Right lobe of liver (tissue), 6 donors: Measurements from ENCODE around the gene PDPK1. TPM values are rescaled to one million over a fixed set of nuclear protein-coding genes. Genes with fewer than 3 reads are reported as not detected.

Experiments
- ATAC-seq, 4 donors: fragments of 200-7000 bp; cut with Tn5 transposase; one replicate each; pipeline ENCODE4 v1.9.1; 2020; ENCODE audit warnings: mild to moderate bottlenecking in 4 of 4, moderate library complexity in 4 of 4
- DNase-seq, 3 donors: peaks; one replicate each; pipeline ENCODE4 v3.0.0-alpha.2; 2020
- H3K27ac ChIP-seq, 3 donors: fragments of 200-600 bp; one replicate each; pipeline ENCODE4 v1.8.0; 2022
- H3K27me3 ChIP-seq, 2 donors: fragments of 200-600 bp; one replicate each; pipeline ENCODE4 v1.8.0; 2022
- H3K36me3 ChIP-seq, 4 donors: fragments of 200-600 bp; sonication (generic) in 1 of 4; one replicate each; pipeline versions ENCODE4 v1.5.1 to v1.8.0; 2017 to 2022; ENCODE audit warnings: control low read depth in 1 of 4
- H3K4me1 ChIP-seq, 4 donors: fragments of 200-600 bp; sonication (generic) in 1 of 4; one replicate each; pipeline versions ENCODE4 v1.5.1 to v1.8.0; 2017 to 2022; ENCODE audit warnings: control low read depth in 1 of 4
- H3K4me3 ChIP-seq, 3 donors: fragments of 200-600 bp; one replicate each; pipeline ENCODE4 v1.8.0; 2022
- H3K9me3 ChIP-seq, 4 donors: fragments of 200-600 bp; sonication (generic) in 1 of 4; one replicate each; pipeline versions ENCODE4 v1.5.1 to v1.8.0; 2017 to 2022; ENCODE audit warnings: control low read depth in 1 of 4
- POLR2A ChIP-seq: fragments of 450-650 bp; IDR thresholded peaks from one replicate; pipeline ENCODE4 v1.6.1; 2017; ENCODE audit warnings: antibody characterized with exemption, mild to moderate bottlenecking
- WGBS: methylation state at CpG from one replicate; pipeline ENCODE4 v1.1.6; 2018; ENCODE audit warnings: low coverage, low lambda C conversion rate; ENCODE audit not compliant: insufficient coverage; ENCODE audit errors: missing lambda C conversion rate; 5-methylcytosine and 5-hydroxymethylcytosine counted together
- intact Hi-C, 2 donors: fragments of 100-400 bp; cut with DNase I; formaldehyde crosslinking; loops; one replicate each; pipeline versions ENCODE4 v1.11.2 to v1.14.1; 2022
- total RNA-seq, 6 experiments: library from RNA; depleted of rRNA in 2 of 6; stranded (reverse); fragments of >200 nt in 2 of 6; fragmentation: NEBNext Ultra II Directional in 3 of 6; extraction: Animal tissue kit (Norgen Biotek cat#: 25700) in 3 of 6; gene quantifications; one replicate each; pipeline versions ENCODE4 v1.1.0 to v1.2.4, GENCODE V29; 2016 to 2023
- TF ChIP-seq, protein P1 (sequence below), 4 donors: fragments of 200-600 bp in 3 of 4; fragments of 450-650 bp in 1 of 4; IDR thresholded peaks; one replicate each; pipeline versions ENCODE4 v1.5.1 to v1.8.0; 2016 to 2022; ENCODE audit warnings: antibody characterized with exemption in 4 of 4, mild to moderate bottlenecking in 2 of 4
- donor health status: DM: no; HTN: yes; CAD: no.
- donor health status: DM: no; HTN: no; CAD: no.
- donor health status: DM: no; HTN: no; CAD: no.
- donor health status: DM: no; HTN: yes; CAD: no.
- donor health status: DM: no; HTN: yes; CAD: no.

The PDPK1 gene
- total RNA-seq, 6 experiments from 2014 or later: 20.7 to 28.3 (median 24.5) TPM

DNA sequence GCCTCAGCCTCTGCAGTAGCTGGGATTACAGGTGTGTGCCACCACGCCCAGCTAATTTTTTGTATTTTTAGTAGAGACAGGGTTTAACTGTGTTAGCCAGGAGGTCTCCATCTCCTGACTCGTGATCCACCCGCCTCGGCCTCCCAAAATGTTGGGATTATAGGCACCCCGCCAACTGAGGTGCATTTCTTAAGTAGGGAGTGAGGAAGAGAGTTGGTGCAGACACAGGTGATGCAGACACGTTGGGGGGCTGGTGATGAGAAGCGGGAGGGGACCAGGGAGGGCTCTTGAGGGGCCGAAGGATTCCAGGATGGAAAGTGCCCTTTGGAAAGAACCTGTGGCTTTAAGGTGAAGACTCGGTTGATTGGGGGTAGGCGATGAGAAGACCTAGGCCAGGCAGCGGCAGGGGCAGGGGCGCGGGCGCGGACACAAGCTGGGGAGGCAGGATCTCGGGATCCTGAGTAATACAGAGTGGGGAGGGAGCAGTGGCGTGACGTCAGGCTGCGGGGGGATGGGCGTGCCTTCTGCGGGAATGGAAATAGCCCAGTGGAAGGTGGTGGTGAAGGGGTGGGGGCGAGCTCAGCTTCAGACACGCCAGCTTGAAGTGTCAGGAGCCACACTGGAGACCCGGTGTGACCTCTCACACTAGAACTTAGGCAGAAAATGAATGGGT, 26.6 kb upstream of the PDPK1 start:
- Histone ChIP-seq H3K27me3 (no peaks in the 10 kb centered on the region), H3K27ac (no peak overlapping the region), H3K4me3 (no peak overlapping the region), H3K4me1 (peaks cover 0 to 15% (median 7%) of the 10 kb centered on the region in 4 donors), H3K36me3 (no peaks in the 10 kb centered on the region), H3K9me3 (no peaks in the 10 kb centered on the region)
- ATAC-seq: no peak
- TF ChIP-seq, protein P1, sequence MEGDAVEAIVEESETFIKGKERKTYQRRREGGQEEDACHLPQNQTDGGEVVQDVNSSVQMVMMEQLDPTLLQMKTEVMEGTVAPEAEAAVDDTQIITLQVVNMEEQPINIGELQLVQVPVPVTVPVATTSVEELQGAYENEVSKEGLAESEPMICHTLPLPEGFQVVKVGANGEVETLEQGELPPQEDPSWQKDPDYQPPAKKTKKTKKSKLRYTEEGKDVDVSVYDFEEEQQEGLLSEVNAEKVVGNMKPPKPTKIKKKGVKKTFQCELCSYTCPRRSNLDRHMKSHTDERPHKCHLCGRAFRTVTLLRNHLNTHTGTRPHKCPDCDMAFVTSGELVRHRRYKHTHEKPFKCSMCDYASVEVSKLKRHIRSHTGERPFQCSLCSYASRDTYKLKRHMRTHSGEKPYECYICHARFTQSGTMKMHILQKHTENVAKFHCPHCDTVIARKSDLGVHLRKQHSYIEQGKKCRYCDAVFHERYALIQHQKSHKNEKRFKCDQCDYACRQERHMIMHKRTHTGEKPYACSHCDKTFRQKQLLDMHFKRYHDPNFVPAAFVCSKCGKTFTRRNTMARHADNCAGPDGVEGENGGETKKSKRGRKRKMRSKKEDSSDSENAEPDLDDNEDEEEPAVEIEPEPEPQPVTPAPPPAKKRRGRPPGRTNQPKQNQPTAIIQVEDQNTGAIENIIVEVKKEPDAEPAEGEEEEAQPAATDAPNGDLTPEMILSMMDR (IDR thresholded peaks at IDR 0.05): no peak
- no peak for TF ChIP-seq POLR2A
- peak in 2 of 3 donors; percentile 54 to 60 for DNase-seq
- intact Hi-C loops: no loop called here
- WGBS: 60% methylated on average over 20 of the region's 24 CpGs

DNA sequence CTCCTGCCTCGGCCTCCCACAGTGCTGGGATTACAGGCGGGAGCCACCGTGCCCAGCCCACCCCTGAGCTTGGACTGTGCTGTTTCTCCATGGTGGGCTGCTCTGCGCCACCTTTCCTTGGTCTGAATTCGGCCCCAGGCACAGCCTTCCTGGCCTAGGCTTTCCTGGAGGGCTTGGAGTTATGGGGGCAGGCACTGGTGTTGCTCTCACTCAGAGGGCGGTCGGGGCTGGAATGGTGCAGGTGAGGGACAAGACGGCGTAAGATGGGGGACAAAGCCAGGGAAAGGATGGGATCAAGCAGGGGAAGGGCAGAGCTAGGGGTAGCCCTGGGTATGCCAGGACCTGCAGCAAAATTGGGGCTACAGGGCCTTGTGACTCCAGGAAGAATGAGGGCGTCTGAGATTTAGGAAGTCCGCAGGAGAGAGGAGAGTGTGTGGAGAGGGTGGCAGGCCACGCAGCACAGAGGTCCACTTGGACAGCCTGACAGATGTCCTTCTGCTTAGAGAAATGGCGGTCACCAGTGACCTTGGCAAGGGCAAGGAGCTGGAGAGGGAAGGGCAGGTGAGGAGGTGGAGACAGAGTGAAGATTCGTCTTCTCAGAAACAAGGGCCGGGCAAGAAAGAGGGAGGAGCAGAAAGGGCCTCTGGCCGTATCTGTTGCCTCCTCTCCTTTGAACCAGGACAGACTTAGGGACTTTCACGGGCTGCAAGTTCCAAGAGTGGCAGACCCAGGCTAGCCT, 25.7 kb upstream of the PDPK1 start:
- no peaks in the 10 kb centered on the region for H3K36me3 ChIP-seq
- intact Hi-C loops: no loop called here
- no peak for ATAC-seq
- H3K4me1 ChIP-seq: peaks cover 0 to 24% (median 14%) of the 10 kb centered on the region in 4 donors
- H3K27me3 ChIP-seq: no peaks in the 10 kb centered on the region
- no peak overlapping the region for H3K27ac ChIP-seq
- TF ChIP-seq POLR2A: no peak
- TF ChIP-seq, protein P1 (IDR thresholded peaks at IDR 0.05): no peak
- 92% methylated on average over 7 of the region's 17 CpGs for WGBS
- no peaks in the 10 kb centered on the region for H3K9me3 ChIP-seq
- no peak overlapping the region for H3K4me3 ChIP-seq
- no peak for DNase-seq

DNA sequence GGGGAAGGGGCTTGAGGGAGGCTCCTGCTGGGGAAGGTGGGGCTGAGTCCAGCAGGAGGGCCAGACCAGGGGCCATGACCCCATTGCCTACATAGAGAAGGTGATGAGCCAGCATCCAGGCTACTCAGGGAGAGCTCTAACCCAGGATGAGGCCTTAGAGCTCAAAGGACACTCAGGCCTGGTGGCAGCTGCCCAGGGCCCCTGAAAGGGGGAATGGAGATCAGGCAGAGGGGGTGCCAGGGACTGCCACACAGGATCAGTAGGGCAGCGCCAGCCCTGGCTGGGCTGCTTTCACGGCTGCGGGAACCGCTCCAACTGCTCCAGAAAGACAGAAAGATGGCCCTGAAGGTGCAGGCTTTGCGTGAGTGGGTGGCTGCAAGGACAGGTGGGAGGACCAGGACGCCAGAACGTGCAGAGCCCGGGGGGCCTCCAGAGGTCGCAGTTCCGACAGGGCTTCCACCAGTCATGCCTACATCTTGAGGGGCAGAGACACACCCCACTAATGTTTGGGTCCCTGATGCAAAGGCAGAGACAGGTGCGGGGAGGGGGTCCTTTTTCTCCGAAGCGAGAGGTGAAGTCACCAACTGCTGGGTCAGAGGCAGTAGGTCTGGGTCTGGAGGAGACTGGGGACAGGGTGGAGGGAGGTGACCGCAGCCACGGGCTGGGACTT, 25.0 kb upstream of the PDPK1 start:
- H3K4me3 ChIP-seq: peak overlapping the region; percentile 78 to 82 (median 81)
- peak overlapping the region; percentile 92 to 94 (median 93) for H3K27ac ChIP-seq
- intact Hi-C loops: no loop called here
- no peaks in the 10 kb centered on the region for H3K9me3 ChIP-seq
- H3K27me3 ChIP-seq: no peaks in the 10 kb centered on the region
- ATAC-seq: no peak
- TF ChIP-seq, protein P1 (IDR thresholded peaks at IDR 0.05): no peak
- no peak for TF ChIP-seq POLR2A
- no peaks in the 10 kb centered on the region for H3K36me3 ChIP-seq
- WGBS: 53% methylated on average over 7 of the region's 15 CpGs
- peak; percentile 26 to 59 (median 57) for DNase-seq
- peaks cover 0 to 30% (median 16%) of the 10 kb centered on the region in 4 donors for H3K4me1 ChIP-seq

DNA sequence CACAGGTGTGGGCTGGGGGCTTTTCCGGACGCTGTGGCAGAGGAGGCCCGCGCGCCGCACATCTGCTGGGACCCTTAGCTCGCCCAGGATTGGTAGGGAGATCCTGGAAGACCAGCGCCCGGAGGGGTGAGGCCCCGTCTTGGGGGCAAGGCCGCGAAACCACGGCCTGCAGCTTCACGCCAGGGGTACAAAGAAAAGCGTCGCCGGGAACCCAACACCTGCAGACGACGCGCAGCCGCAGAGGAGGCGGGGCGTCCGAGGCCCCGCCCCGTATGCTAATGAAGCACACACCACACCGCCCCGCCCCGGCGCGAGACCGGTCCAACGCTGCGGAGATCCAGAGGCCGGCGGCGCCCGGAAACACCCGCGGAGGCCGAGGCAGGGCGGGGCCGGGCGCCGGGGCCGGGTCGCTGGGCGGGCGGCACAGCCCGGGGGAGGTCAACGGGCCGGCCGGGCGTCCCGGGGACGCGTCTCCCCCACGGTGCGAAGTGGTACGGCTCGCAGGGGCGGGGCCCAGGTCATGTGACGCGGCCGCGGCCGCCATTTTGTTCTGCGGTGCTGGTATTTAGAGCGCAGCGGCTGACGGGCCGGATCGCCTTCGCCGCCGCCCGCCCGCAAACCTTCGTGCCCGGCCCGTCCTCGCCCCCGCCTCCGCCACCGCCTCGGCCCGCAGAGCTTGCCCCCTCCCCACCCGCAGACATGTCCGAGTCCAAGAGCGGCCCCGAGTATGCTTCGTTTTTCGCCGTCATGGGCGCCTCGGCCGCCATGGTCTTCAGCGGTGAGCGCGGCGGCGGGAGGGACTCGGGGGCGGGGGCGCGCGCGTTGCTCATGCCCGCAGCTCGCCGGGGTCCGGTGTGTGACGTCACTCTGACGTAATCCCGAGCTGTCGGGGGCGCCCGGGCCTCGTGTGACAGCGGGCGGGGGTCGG, 24.2 kb upstream of the PDPK1 start, which contains the start of gene ATP6V0C:
ATP6V0C (plus strand) TSS at position 548 of the 928 bp plus-strand sequence; CDS start at position 700, 152 bp downstream.
- Histone ChIP-seq H3K36me3 (no peaks in the 10 kb centered on the region), H3K27me3 (no peaks in the 10 kb centered on the region), H3K27ac (peak within 1 kb of the TSS; percentile 92 to 94 (median 93)), H3K9me3 (no peaks in the 10 kb centered on the region), H3K4me3 (peak within 1 kb of the TSS; percentile 78 to 82 (median 81)), H3K4me1 (peaks cover 0 to 38% (median 20%) of the 10 kb centered on the region in 4 donors)
- WGBS: under 1% methylated on average over 23 of the region's 122 CpGs
- TF ChIP-seq, protein P1 (IDR thresholded peaks at IDR 0.05): no peak
- peak; percentile 90 for TF ChIP-seq POLR2A
- peak; percentile 78 to 89 (median 85) for ATAC-seq
- peak; percentile 95 to 96 (median 95) for DNase-seq
- intact Hi-C loops: no loop called here
